HG03469 (cell line): Measurements from ENCODE around the gene METTL16.

Experiments
- ATAC-seq: cut with Tn5 transposase; IDR thresholded peaks from one replicate; pipeline ENCODE4 v1.9.1; 2021; ENCODE audit warnings: mild to moderate bottlenecking, moderate library complexity, moderate number of reproducible peaks; ENCODE audit not compliant: unreplicated experiment

Gene METTL16

GRCh38 chr17:2418572-2418971 is 93.1 kb downstream of the METTL16 start:
- ATAC-seq = no peak

GRCh38 chr17:2416010-2416734 is 95.5 kb downstream of the METTL16 start:
- ATAC-seq = no peak

GRCh38 chr17:2415081-2415480 is 96.6 kb downstream of the METTL16 start:
- no peak for ATAC-seq

- no peak for ATAC-seq
These were observed 97.1 kb downstream of the METTL16 start for GRCh38 chr17:2414446-2415064.

- no peak for ATAC-seq
These were observed 99.1 kb downstream of the METTL16 start for GRCh38 chr17:2412561-2413021.

- no peak for ATAC-seq
These were observed 100.7 kb downstream of the METTL16 start for GRCh38 chr17:2410951-2411350.

GRCh38 chr17:2406903-2407790 is 104.5 kb downstream of the METTL16 start:
- ATAC-seq = no peak

GRCh38 chr17:2406271-2406902 is 105.3 kb downstream of the METTL16 start:
- no peak for ATAC-seq

- ATAC-seq = no peak
These were observed 106.3 kb downstream of the METTL16 start for GRCh38 chr17:2405247-2405926.

GRCh38 chr17:2403044-2403443 is 108.6 kb downstream of the METTL16 start:
- ATAC-seq = no peak

GRCh38 chr17:2402544-2402943 is 109.1 kb downstream of the METTL16 start:
- ATAC-seq = no peak

- peak; percentile 26 for ATAC-seq
These were observed 110.1 kb downstream of the METTL16 start for GRCh38 chr17:2401426-2402221.

- ATAC-seq = peak; percentile 18
These were observed 110.7 kb downstream of the METTL16 start, which contains the start of gene MNT for GRCh38 chr17:2400877-2401425. MNT (minus strand) TSS chr17:2401060; CDS start chr17:2400712, 348 bp downstream.

GRCh38 chr17:2400474-2400866 is 111.2 kb downstream of the METTL16 start:
- no peak for ATAC-seq

- peak; percentile 26 for ATAC-seq
These were observed 111.9 kb downstream of the METTL16 start for GRCh38 chr17:2399572-2400473.

- no peak for ATAC-seq
These were observed 112.8 kb downstream of the METTL16 start for GRCh38 chr17:2398655-2399571.

GRCh38 chr17:2398182-2398581 is 113.5 kb downstream of the METTL16 start:
- no peak for ATAC-seq
